ENCODE results near the gene FCF1.

The FCF1 gene

GRCh38 chr14:74691456-74691855 lies 21.5 kb upstream of the FCF1 start:
- ATAC-seq (ENCODE audit: insufficient read depth, low read depth), result no peak
- no peak overlapping the region for H3K4me3 ChIP-seq (ENCODE audit: low read depth in 1 of 2, low read length in 2 of 2)
- no peak for TF ChIP-seq CTCF (IDR thresholded peaks at IDR 0.05; ENCODE audit: borderline replicate concordance, extremely low read depth, low read length, poor library complexity, severe bottlenecking)
- TF ChIP-seq EZH2 (IDR thresholded peaks at IDR 0.05; ENCODE audit: borderline replicate concordance, low read depth, low read length, severe bottlenecking), result no peak

GRCh38 chr14:74693191-74693590 lies 19.8 kb upstream of the FCF1 start:
- Histone ChIP-seq H3K9me3 (ENCODE audit: insufficient read depth, low read length, severe bottlenecking) (no peaks in the 10 kb centered on the region), H2AFZ (ENCODE audit: low read depth, low read length) (no peak overlapping the region), H3K27ac (ENCODE audit: low read length) (no peak overlapping the region), H3K4me3 (ENCODE audit: low read depth in 1 of 2, low read length in 2 of 2) (no peak overlapping the region), H4K20me1 (ENCODE audit: insufficient read depth, low read length) (peaks cover 11% of the 10 kb centered on the region; the same call in 1 of the 2 replicates), H3K4me1 (ENCODE audit: insufficient read depth, low read length) (no peaks in the 10 kb centered on the region), H3K36me3 (ENCODE audit: insufficient read depth, low read length) (peaks cover 37% of the 10 kb centered on the region), H3K79me2 (ENCODE audit: insufficient read depth, low read length) (peaks cover 33% of the 10 kb centered on the region), H3K4me2 (ENCODE audit: insufficient read depth, low read length) (no peak overlapping the region), H3K9ac (ENCODE audit: low read depth, low read length) (no peak overlapping the region), H3K27me3 (ENCODE audit: insufficient read depth, low read length, poor library complexity) (no peaks in the 10 kb centered on the region)
- ATAC-seq (ENCODE audit: insufficient read depth, low read depth), result no peak
- TF ChIP-seq EZH2 (IDR thresholded peaks at IDR 0.05; ENCODE audit: borderline replicate concordance, low read depth, low read length, severe bottlenecking) (no peak), CTCF (IDR thresholded peaks at IDR 0.05; ENCODE audit: borderline replicate concordance, extremely low read depth, low read length, poor library complexity, severe bottlenecking) (no peak)
- DNase-seq, result no peak

More at GRCh38 chr14:74691456-74691855, 21.5 kb upstream of the FCF1 start:
- Histone ChIP-seq H3K9ac (ENCODE audit: low read depth, low read length) (no peak overlapping the region), H2AFZ (ENCODE audit: low read depth, low read length) (no peak overlapping the region), H3K4me2 (ENCODE audit: insufficient read depth, low read length) (no peak overlapping the region), H3K9me3 (ENCODE audit: insufficient read depth, low read length, severe bottlenecking) (no peaks in the 10 kb centered on the region), H3K36me3 (ENCODE audit: insufficient read depth, low read length) (peaks cover 46% of the 10 kb centered on the region), H3K27me3 (ENCODE audit: insufficient read depth, low read length, poor library complexity) (no peaks in the 10 kb centered on the region), H3K4me1 (ENCODE audit: insufficient read depth, low read length) (no peaks in the 10 kb centered on the region), H3K79me2 (ENCODE audit: insufficient read depth, low read length) (peaks cover 22% of the 10 kb centered on the region), H4K20me1 (ENCODE audit: insufficient read depth, low read length) (peaks cover 5% of the 10 kb centered on the region; the same call in 1 of the 2 replicates), H3K27ac (ENCODE audit: low read length) (no peak overlapping the region)
- DNase-seq, result no peak

GRCh38 chr14:74695406-74695805 lies 17.5 kb upstream of the FCF1 start:
- no peak for TF ChIP-seq EZH2 (IDR thresholded peaks at IDR 0.05; ENCODE audit: borderline replicate concordance, low read depth, low read length, severe bottlenecking)
- no peak for TF ChIP-seq CTCF (IDR thresholded peaks at IDR 0.05; ENCODE audit: borderline replicate concordance, extremely low read depth, low read length, poor library complexity, severe bottlenecking)
- Histone ChIP-seq H3K4me1 (ENCODE audit: insufficient read depth, low read length) (no peaks in the 10 kb centered on the region), H3K79me2 (ENCODE audit: insufficient read depth, low read length) (peaks cover 52% of the 10 kb centered on the region), H3K4me3 (ENCODE audit: low read depth in 1 of 2, low read length in 2 of 2) (no peak overlapping the region), H2AFZ (ENCODE audit: low read depth, low read length) (no peak overlapping the region), H3K36me3 (ENCODE audit: insufficient read depth, low read length) (peaks cover 21% of the 10 kb centered on the region; the same call in 1 of the 2 replicates), H3K4me2 (ENCODE audit: insufficient read depth, low read length) (no peak overlapping the region), H3K27me3 (ENCODE audit: insufficient read depth, low read length, poor library complexity) (no peaks in the 10 kb centered on the region), H3K27ac (ENCODE audit: low read length) (no peak overlapping the region), H3K9me3 (ENCODE audit: insufficient read depth, low read length, severe bottlenecking) (no peaks in the 10 kb centered on the region), H3K9ac (ENCODE audit: low read depth, low read length) (no peak overlapping the region), H4K20me1 (ENCODE audit: insufficient read depth, low read length) (peaks cover 15% of the 10 kb centered on the region; the same call in 1 of the 2 replicates)
- no peak for DNase-seq
- no peak for ATAC-seq (ENCODE audit: insufficient read depth, low read depth)
